ENCODE data around the gene LSG1.

Gene LSG1

DNA sequence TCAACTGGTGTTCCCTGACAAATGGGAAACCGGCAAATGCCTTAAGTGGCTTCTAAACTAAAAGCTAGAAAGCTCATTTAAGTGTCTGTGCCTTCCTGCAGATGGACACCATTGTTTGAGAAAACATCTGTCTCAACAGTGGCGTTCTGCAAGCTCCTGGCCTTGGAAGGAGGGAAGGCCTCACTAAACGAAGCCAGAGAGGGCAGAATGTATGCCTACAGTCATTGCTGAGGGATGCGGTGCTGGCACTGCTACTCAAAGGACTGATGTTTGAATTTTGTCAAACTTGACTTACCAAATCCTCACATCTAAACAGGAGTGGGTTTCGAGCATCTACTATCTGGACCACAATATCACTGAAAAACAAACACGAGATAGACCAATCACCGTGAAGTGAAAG lies 12.2 kb downstream of the LSG1 start:
- no peak for DNase-seq (ENCODE audit: low read depth)
- TF ChIP-seq, protein P1, sequence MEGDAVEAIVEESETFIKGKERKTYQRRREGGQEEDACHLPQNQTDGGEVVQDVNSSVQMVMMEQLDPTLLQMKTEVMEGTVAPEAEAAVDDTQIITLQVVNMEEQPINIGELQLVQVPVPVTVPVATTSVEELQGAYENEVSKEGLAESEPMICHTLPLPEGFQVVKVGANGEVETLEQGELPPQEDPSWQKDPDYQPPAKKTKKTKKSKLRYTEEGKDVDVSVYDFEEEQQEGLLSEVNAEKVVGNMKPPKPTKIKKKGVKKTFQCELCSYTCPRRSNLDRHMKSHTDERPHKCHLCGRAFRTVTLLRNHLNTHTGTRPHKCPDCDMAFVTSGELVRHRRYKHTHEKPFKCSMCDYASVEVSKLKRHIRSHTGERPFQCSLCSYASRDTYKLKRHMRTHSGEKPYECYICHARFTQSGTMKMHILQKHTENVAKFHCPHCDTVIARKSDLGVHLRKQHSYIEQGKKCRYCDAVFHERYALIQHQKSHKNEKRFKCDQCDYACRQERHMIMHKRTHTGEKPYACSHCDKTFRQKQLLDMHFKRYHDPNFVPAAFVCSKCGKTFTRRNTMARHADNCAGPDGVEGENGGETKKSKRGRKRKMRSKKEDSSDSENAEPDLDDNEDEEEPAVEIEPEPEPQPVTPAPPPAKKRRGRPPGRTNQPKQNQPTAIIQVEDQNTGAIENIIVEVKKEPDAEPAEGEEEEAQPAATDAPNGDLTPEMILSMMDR (IDR thresholded peaks at IDR 0.05; ENCODE audit: low read length, missing control alignments): no peak
- H3K4me3 ChIP-seq (replicated peaks; ENCODE audit: low read depth, low read length): no peak overlapping the region

DNA sequence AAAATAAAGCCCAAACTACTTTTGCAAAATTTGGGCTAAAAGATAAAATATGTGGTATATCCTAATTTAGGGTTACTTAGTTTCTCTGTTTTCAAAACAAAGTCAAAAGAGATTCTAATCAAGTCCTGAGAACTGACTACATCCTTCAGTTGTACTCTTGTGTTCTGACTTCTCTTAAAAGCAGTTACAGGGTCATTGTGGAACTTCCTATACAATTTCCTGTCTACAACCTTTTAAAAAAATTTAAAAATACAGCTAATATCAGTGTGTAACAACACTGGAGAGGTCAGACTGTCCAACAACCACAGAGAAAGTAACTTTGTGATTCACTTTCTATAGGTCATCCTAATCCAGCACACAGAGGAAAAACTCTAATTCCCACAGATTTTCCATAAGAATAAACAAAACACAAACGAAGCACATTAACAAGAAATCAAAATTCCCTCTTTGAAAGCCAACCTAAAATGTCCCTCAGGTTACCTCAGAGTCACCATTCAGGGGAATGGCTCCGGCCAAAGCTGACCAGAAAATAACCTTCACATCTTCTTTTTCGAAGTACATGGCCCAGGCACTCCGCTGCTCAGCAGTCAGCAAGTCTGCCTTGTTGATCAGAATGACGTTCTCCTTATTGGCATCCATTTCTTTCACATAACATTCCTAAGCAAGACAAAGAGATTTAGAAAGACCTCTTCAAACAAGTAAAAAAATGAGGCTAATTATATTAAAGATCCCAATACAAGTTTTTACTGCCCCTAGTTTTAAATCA lies 13.3 kb downstream of the LSG1 start:
- DNase-seq (ENCODE audit: low read depth): peak; percentile 26
- TF ChIP-seq, protein P1 (IDR thresholded peaks at IDR 0.05; ENCODE audit: low read length, missing control alignments): no peak
- H3K4me3 ChIP-seq (replicated peaks; ENCODE audit: low read depth, low read length): no peak overlapping the region

DNA sequence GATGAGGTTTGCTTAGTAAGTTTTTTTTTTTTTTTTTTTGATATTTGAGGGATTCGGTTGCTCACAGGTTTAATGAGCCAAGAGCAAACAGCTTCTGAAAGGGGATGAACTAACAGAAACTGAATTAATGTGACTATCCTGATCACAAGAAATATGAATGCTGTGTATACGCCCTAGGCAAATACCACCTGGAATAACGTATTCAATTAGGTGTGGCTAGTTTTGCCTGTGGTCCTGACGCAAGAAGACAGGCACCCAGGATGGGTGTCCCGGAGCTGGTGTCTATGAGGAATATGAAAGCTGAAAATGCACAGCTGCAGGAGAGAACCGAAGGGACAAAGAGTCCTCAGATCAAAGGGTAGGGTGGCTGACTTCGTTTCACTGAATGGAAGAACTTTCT lies 14.6 kb downstream of the LSG1 start:
- TF ChIP-seq, protein P1 (IDR thresholded peaks at IDR 0.05; ENCODE audit: low read length, missing control alignments): no peak
- DNase-seq (ENCODE audit: low read depth): no peak
- no peak overlapping the region for H3K4me3 ChIP-seq (replicated peaks; ENCODE audit: low read depth, low read length)

DNA sequence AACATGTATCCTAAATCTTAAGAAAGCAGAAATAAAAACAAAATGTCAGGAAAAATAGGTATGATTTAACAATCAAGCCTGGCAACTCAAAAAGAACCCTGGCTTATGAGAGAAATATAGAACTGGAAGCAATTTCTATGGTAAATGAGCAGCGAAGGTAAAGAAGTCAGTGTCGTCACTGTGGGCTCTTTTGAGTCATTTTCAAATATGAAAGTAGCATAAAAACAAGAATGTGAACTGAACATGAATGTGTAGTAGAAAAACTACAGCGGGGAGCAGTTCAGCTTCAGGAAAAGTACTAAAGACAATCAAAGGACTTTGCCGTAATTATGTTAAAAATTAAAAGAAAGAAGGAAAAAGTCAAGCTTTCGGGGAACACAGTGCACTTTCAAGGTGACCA lies 17.5 kb downstream of the LSG1 start:
- TF ChIP-seq, protein P1 (IDR thresholded peaks at IDR 0.05; ENCODE audit: low read length, missing control alignments): no peak
- no peak for DNase-seq (ENCODE audit: low read depth)
- no peak overlapping the region for H3K4me3 ChIP-seq (replicated peaks; ENCODE audit: low read depth, low read length)

DNA sequence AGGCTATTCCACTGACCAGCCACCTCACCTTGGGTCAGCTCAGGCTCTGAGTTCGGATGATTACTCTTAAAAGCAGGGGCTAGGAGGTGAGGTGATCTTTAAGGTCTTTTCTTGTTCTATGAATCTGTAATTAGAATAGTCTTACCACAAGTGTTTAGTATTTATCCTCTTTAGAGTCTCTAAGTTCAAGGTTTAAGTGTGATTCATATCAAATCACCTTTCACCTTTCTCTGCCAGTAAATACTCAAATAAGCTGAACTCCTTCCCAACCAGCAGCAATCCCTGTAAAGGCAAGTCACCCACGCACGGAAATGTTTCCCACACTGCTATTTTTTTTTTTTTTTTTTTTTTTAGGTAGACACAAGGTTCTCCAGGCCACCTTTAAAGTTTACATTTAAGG lies 24.2 kb downstream of the LSG1 start:
- DNase-seq (ENCODE audit: low read depth): no peak
- H3K4me3 ChIP-seq (replicated peaks; ENCODE audit: low read depth, low read length): no peak overlapping the region
- TF ChIP-seq, protein P1 (IDR thresholded peaks at IDR 0.05; ENCODE audit: low read length, missing control alignments): no peak

DNA sequence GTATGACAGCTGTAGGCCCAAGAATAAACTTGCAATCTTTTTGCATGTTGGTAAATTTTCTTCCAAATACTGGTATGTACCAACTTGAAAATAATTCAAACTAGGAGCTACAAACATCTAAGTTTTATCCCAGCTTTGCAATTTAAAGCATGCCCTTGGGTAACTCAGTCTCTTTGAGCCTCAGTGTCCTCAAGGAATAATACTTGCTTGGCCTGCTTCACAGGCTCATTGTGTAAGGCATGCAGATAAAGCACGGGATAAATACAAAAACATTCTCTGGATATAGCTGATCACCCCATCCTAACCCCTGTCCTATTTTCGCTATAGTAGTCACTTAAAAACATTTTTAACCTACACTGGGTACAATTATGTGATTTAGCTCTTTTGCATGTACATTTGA lies 29.2 kb downstream of the LSG1 start:
- no peak for DNase-seq (ENCODE audit: low read depth)

More for the DNA sequence above, 29.2 kb downstream of the LSG1 start:
- no peak overlapping the region for H3K4me3 ChIP-seq (replicated peaks; ENCODE audit: low read depth, low read length)
- TF ChIP-seq, protein P1 (IDR thresholded peaks at IDR 0.05; ENCODE audit: low read length, missing control alignments): no peak

Measured in fibroblast of pulmonary artery (primary cell).